Activated CD4-positive, alpha-beta T cell treated with anti-CD3 and anti-CD28 coated beads, Interleukin-2, amount 50 U/mL, for 16 hours (primary cell): ENCODE data around the gene RB1.

Experiments
- DNase-seq: peaks from one replicate; pipeline ENCODE4 v3.0.0-alpha.2; 2020

RB1 gene

GRCh38 chr13:48303359-48304142 is at the start of gene RB1:
Gene RB1 (plus strand): TSS chr13:48303751. CDS start chr13:48303913, 162 bp downstream.
- peak; percentile 91 for DNase-seq

- no peak for DNase-seq
Observed at GRCh38 chr13:48253849-48254248, 49.7 kb upstream of the RB1 start.

- no peak for DNase-seq
Observed at GRCh38 chr13:48255090-48255489, 48.5 kb upstream of the RB1 start.

- DNase-seq = no peak
Observed at GRCh38 chr13:48255954-48256353, 47.6 kb upstream of the RB1 start.

GRCh38 chr13:48258002-48258401 is 45.5 kb upstream of the RB1 start:
- no peak for DNase-seq

DNA sequence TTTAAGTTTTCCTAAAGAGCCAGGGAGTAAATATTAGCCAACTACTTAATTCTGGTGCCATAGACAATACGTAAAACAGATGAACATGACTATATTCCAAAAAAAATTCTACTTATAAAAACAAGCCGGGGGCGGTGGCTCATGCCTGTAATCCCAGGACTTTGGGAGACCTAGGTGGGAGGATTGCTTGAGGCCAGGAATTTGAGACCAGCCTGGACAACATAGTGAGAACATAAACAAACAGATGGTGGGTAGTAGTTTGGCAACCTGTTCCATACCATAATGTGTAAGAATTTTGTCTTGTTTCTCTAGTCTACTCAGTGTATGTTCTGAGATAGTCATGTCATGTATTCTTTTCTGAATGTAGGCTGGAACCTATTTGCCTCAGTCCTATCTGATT is 45.1 kb upstream of the RB1 start:
- no peak for DNase-seq

- DNase-seq = no peak
Observed at GRCh38 chr13:48260970-48261369, 42.6 kb upstream of the RB1 start.

DNA sequence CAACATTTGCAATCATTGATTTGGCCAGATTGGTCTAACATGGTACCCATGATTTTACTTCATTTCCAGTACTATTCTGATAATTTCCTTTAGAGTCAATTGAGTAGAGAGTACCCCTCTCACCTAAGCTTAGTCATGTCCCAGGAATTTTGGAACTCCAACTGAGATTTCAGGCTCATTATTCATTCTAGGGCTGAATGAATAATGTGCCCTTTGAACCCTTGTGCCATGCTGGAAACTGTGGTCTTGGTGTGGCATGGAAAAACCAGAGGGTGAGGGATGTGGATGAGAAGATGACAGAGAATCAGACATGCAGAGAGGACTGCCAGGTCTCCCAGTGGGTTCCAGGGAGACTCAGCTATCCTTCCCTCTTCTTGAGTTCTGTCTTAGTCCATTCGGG is 40.4 kb upstream of the RB1 start:
- DNase-seq = no peak

GRCh38 chr13:48264058-48264457 is 39.5 kb upstream of the RB1 start:
- DNase-seq = no peak

GRCh38 chr13:48265217-48265815 is 38.2 kb upstream of the RB1 start:
- DNase-seq = peak; percentile 3

GRCh38 chr13:48266150-48266549 is 37.4 kb upstream of the RB1 start:
- no peak for DNase-seq

DNA sequence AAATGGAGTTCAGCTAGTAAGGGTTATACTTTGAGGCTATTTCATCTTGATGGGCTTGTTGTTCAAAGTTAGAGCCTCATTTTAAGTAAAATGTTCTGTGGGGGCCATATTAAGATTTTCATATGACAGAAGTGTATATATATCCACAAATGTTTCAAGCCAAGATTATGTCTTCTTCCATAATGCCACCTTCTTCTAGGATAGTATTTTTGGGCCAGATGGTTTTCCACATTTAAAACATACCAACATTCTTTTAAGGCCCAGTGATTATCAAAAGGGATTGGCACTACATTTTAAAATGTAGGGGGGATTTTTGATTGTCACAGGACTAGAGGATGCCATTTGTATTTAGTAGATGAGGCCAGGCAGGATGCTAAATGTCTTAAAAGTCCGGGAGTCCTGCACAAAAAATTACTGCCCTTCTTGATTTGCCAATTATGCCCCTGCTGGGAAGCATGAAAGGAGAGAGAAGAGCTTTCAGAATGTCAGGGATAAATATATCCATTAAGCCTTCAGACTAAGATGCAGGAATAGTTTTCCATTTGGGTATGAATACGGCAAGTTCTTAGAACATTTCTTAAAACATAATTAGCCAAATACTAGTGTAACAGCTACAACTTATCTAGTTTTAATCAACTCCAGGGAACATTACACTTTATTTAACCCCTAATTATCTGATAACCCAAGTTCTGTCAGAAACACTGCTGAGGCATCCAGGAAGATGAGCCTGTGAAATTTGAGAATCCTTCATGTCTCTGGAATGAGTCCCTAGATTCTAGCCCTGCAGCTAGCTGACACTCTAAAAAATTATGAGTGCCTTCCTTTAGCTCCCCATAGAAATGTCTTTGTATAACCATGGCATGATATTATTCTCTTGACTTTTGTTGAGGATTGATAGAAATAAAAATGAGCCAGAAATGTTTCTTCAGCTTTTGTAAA is 36.6 kb upstream of the RB1 start:
- no peak for DNase-seq

- DNase-seq = no peak
Observed at GRCh38 chr13:48268019-48268418, 35.5 kb upstream of the RB1 start.

- DNase-seq = no peak
Observed at GRCh38 chr13:48273346-48273745, 30.2 kb upstream of the RB1 start.

GRCh38 chr13:48275507-48275906 is 28.0 kb upstream of the RB1 start:
- peak; percentile 8 for DNase-seq

DNA sequence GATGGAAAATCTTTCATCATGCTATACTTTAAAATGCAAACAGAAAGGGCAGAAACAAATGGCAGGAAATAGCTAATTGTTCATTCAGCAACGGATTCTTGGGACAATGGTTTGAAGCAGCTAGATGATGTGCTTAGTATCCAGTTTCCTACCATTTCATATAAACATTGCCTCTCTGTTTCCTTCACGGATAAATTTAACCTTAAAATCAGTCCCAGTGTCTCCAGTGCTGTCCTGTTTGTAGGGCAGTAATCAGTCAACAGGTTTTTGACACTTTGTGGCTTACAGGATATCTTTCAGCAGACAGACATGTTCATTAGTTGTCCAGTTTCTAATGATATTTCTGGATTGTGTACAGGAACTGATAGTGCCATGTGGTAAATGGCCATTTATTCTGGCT is 24.7 kb upstream of the RB1 start:
- no peak for DNase-seq

- no peak for DNase-seq
Observed at GRCh38 chr13:48281556-48281955, 22.0 kb upstream of the RB1 start.

DNA sequence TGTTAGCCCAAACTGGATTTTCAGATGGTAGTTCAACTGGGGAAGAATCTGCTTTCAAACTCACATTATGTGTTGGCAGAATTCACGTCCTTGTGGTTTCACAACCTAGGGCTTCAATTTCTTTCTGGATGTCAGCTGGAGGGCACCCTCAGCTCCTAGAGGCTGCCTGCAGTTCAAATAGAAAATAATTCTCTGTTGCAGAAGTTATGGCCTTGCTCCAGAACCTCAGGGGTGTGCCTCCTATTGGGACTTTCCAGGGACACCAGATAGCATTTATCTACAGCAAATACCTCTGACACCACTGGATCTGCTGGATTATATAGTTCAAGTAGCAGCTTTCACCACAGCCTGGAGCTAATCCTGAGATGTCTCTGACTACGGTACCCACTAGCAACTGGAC is 11.8 kb upstream of the RB1 start:
- DNase-seq = no peak

DNA sequence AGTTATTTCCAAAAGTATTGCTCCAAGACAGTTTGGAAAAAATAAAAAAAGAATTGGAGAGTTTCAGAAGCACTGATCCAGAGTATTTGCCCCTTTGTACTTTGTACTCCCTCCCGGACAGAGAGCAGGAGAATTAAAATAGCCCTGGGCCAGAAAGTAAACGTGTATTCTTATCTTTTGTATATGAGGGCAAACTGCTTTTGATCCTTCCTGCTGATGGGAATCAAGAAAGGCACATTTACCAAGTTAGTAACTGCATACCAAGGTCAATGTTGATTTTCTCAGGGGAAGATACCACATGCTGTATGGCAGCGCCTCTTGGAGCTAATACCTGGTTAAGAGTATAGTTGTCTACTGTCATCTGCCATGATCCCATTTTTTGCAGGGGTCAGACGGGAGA is 10.9 kb upstream of the RB1 start:
- DNase-seq = no peak

DNA sequence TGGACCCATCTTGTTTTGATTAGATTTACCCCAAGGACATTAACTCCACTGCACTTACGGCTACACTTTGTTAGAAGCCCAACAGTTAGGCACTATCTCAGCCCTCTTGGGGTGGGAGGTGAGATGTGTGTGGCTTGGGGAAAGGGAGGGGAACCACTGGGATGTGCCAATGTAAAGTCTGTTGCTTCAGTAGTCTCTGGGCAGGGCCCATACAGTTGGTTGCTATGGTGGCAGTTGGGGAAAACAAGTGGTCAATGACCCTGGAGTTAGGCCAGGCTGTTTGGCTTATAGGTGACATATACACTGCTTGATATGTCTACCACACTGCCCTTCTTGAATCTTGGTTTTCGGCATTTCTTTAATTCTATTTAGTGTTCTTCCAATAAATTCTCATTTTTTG is 8.9 kb upstream of the RB1 start:
- no peak for DNase-seq

DNA sequence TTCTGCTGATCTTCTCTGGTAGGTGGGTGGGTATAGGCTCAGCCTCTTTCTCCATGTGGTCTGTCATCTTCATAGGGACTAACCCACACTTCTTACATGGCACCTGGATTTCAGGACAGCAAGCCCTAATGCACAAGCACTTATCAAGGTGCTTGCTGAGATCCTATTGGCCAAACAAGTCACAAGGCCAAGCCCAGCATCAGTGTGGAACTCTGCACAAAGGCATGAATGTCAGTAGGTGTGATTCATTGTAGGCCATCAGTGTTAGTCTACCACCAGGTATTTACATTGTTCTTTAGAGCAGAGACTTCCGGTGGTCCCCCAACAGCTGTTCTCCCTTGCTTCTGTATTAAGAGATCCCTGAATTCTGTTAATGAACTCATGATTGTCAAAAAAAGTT is 8.3 kb upstream of the RB1 start:
- DNase-seq = no peak

DNA sequence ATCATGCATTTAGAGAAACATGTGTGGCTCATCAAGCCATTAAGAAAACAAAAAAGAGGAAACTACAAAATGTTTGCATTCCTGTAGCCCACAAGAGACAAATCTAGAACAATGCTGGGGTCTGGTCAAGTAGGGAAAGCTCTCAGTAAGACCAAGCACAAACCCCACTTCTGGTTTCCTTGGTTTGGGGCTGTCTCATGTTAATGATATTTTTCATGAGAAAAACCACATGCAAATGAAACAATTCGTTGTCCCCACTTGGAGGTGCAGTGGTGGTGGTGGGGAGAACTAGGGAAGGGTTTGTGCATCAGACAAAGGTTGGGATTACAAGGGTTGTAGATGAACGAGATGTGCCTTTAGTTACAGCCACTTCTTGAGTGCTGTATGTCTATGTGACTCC is 7.0 kb upstream of the RB1 start:
- DNase-seq = no peak

GRCh38 chr13:48297131-48297786 is 6.3 kb upstream of the RB1 start:
- DNase-seq = no peak
